ENCODE measurements around the gene ST8SIA6.

ST8SIA6 gene

DNA sequence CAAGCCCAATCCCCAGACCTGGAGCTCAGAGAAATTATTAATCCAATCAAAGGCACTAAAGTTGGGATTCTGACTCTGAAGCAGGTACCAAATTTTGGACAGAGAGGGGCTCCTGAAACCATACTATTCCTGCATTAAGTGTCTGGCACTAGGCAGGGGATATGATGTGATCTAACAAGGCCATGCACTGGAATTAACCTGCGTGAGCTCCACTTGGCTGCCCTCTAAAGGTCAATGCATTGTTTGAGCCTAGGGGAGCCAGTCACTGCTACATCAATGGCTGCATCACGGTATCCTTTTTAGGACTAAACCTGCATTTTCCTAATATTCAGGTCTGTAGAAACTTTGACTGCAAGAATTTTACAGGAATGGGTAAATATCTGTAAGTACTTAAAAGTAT lies 42.1 kb downstream of the ST8SIA6 start:
- TF ChIP-seq ZC3H10 (CRISPR knock-in tag; IDR thresholded peaks at IDR 0.05) (no peak), BACH2 (CRISPR knock-in tag; IDR thresholded peaks at IDR 0.05; ENCODE audit: borderline replicate concordance) (no peak), CSDC2 (CRISPR knock-in tag; IDR thresholded peaks at IDR 0.05) (no peak), ZFP3 (CRISPR knock-in tag; IDR thresholded peaks at IDR 0.05) (no peak), TCF4 (CRISPR knock-in tag; IDR thresholded peaks at IDR 0.05; ENCODE audit: borderline replicate concordance) (no peak)
- TF ChIP-seq, protein P1, sequence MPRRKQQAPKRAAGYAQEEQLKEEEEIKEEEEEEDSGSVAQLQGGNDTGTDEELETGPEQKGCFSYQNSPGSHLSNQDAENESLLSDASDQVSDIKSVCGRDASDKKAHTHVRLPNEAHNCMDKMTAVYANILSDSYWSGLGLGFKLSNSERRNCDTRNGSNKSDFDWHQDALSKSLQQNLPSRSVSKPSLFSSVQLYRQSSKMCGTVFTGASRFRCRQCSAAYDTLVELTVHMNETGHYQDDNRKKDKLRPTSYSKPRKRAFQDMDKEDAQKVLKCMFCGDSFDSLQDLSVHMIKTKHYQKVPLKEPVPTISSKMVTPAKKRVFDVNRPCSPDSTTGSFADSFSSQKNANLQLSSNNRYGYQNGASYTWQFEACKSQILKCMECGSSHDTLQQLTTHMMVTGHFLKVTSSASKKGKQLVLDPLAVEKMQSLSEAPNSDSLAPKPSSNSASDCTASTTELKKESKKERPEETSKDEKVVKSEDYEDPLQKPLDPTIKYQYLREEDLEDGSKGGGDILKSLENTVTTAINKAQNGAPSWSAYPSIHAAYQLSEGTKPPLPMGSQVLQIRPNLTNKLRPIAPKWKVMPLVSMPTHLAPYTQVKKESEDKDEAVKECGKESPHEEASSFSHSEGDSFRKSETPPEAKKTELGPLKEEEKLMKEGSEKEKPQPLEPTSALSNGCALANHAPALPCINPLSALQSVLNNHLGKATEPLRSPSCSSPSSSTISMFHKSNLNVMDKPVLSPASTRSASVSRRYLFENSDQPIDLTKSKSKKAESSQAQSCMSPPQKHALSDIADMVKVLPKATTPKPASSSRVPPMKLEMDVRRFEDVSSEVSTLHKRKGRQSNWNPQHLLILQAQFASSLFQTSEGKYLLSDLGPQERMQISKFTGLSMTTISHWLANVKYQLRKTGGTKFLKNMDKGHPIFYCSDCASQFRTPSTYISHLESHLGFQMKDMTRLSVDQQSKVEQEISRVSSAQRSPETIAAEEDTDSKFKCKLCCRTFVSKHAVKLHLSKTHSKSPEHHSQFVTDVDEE (CRISPR knock-in tag; IDR thresholded peaks at IDR 0.05) = no peak
- ATAC-seq = peak; percentile 49; the same call in 1 of the 3 replicates

GRCh38 chr10:17410907-17411306 lies 43.5 kb downstream of the ST8SIA6 start:
- TF ChIP-seq ZNF565 (CRISPR knock-in tag; conservative IDR thresholded peaks at IDR 0.05; ENCODE audit: low read depth) (no peak), ISL1 (CRISPR knock-in tag; IDR thresholded peaks at IDR 0.05) (no peak), TOX (CRISPR knock-in tag; IDR thresholded peaks at IDR 0.05; ENCODE audit: borderline replicate concordance) (no peak), ZNF8 (CRISPR knock-in tag; IDR thresholded peaks at IDR 0.05) (no peak)
- TF ChIP-seq, protein P2, sequence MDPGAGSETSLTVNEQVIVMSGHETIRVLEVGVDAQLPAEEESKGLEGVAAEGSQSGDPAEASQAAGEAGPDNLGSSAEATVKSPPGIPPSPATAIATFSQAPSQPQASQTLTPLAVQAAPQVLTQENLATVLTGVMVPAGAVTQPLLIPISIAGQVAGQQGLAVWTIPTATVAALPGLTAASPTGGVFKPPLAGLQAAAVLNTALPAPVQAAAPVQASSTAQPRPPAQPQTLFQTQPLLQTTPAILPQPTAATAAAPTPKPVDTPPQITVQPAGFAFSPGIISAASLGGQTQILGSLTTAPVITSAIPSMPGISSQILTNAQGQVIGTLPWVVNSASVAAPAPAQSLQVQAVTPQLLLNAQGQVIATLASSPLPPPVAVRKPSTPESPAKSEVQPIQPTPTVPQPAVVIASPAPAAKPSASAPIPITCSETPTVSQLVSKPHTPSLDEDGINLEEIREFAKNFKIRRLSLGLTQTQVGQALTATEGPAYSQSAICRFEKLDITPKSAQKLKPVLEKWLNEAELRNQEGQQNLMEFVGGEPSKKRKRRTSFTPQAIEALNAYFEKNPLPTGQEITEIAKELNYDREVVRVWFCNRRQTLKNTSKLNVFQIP (CRISPR knock-in tag; IDR thresholded peaks at IDR 0.05; ENCODE audit: borderline replicate concordance, low read depth) = no peak
- no peak for ATAC-seq

DNA sequence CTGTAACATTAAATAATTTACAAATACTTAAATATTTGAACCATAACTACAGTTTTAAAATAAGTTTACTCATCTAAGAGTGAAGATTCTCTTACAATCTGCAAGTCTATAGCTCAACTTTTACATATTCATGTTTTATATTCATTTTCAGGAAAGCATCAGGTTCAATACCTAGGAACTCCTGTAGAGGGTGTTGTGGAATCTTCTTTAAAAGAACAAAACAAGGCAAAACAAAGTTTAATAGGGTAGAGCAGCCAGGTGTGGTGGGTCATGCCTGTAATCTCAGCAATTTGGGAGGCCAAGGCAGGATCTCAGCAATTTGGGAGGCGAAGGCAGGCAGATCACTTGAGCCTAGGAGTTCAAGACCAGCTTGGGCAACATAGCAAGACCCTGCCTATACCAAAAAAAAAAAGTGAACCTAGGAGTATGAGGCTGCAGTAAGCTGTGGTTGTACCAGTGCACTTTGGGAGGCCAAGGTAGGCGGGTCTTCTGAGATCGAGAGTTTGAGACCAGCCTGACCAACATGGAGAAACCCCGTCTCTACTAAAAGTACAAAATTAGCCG lies 45.1 kb downstream of the ST8SIA6 start:
- ATAC-seq = peak; percentile 58
- TF ChIP-seq ARNTL (CRISPR knock-in tag; IDR thresholded peaks at IDR 0.05; ENCODE audit: borderline replicate concordance, low read depth) (no peak), ESRRG (CRISPR knock-in tag; IDR thresholded peaks at IDR 0.05) (no peak), CSDC2 (CRISPR knock-in tag; IDR thresholded peaks at IDR 0.05) (no peak), ZFP3 (CRISPR knock-in tag; IDR thresholded peaks at IDR 0.05) (no peak), PPARA (CRISPR knock-in tag; IDR thresholded peaks at IDR 0.05; ENCODE audit: borderline replicate concordance) (no peak), PATZ1 (CRISPR knock-in tag; IDR thresholded peaks at IDR 0.05; ENCODE audit: borderline replicate concordance) (no peak), OSR1 (CRISPR knock-in tag; IDR thresholded peaks at IDR 0.05) (no peak), ZC3H10 (CRISPR knock-in tag; IDR thresholded peaks at IDR 0.05) (no peak), ZNF565 (CRISPR knock-in tag; conservative IDR thresholded peaks at IDR 0.05; ENCODE audit: low read depth) (no peak), SNAI2 (CRISPR knock-in tag; IDR thresholded peaks at IDR 0.05) (no peak), ISL1 (CRISPR knock-in tag; IDR thresholded peaks at IDR 0.05) (no peak), RARB (CRISPR knock-in tag; IDR thresholded peaks at IDR 0.05) (no peak), ZFP30 (CRISPR knock-in tag; IDR thresholded peaks at IDR 0.05) (no peak), TOX (CRISPR knock-in tag; IDR thresholded peaks at IDR 0.05; ENCODE audit: borderline replicate concordance) (no peak), GLIS3 (CRISPR knock-in tag; IDR thresholded peaks at IDR 0.05) (no peak), ZNF8 (CRISPR knock-in tag; IDR thresholded peaks at IDR 0.05) (no peak)
- TF ChIP-seq, protein P3, sequence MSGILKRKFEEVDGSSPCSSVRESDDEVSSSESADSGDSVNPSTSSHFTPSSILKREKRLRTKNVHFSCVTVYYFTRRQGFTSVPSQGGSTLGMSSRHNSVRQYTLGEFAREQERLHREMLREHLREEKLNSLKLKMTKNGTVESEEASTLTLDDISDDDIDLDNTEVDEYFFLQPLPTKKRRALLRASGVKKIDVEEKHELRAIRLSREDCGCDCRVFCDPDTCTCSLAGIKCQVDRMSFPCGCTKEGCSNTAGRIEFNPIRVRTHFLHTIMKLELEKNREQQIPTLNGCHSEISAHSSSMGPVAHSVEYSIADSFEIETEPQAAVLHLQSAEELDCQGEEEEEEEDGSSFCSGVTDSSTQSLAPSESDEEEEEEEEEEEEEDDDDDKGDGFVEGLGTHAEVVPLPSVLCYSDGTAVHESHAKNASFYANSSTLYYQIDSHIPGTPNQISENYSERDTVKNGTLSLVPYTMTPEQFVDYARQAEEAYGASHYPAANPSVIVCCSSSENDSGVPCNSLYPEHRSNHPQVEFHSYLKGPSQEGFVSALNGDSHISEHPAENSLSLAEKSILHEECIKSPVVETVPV (CRISPR knock-in tag; IDR thresholded peaks at IDR 0.05) = no peak
- TF ChIP-seq, protein P2 (CRISPR knock-in tag; IDR thresholded peaks at IDR 0.05; ENCODE audit: borderline replicate concordance, low read depth) = no peak
- TF ChIP-seq, protein P4, sequence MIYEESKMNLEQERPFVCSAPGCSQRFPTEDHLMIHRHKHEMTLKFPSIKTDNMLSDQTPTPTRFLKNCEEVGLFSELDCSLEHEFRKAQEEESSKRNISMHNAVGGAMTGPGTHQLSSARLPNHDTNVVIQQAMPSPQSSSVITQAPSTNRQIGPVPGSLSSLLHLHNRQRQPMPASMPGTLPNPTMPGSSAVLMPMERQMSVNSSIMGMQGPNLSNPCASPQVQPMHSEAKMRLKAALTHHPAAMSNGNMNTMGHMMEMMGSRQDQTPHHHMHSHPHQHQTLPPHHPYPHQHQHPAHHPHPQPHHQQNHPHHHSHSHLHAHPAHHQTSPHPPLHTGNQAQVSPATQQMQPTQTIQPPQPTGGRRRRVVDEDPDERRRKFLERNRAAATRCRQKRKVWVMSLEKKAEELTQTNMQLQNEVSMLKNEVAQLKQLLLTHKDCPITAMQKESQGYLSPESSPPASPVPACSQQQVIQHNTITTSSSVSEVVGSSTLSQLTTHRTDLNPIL (CRISPR knock-in tag; IDR thresholded peaks at IDR 0.05; ENCODE audit: low read depth) = no peak
- TF ChIP-seq, protein P1 (CRISPR knock-in tag; IDR thresholded peaks at IDR 0.05) = no peak
